ENCODE data around the gene WWOX. TPM values are rescaled to one million over a fixed set of nuclear protein-coding genes. Genes with fewer than 3 reads are reported as not detected.

Gene WWOX
- total and polyA plus RNA-seq, 2 of the 4 experiments (the other 2 are of a cell fraction): 2.7 to 5.4 TPM

- H3K4me2 ChIP-seq (ENCODE audit: low read depth, low read length): no peak overlapping the region
- ChIA-PET POLR2A (ENCODE audit: unreplicated experiment) (no interaction called here), CTCF (no interaction called here)
- no peak overlapping the region for H3K4me3 ChIP-seq (ENCODE audit: insufficient read depth, low read depth, low read length)
- H3K36me3 ChIP-seq (ENCODE audit: control insufficient read depth, insufficient read depth, low read length): no peaks in the 10 kb centered on the region
- H3K18ac ChIP-seq (ENCODE audit: low read depth, low read length): no peak overlapping the region
- DNase-seq (no peak), ATAC-seq (ENCODE audit: low read depth) (no peak)
- no peak overlapping the region for H2BK5ac ChIP-seq (ENCODE audit: low read depth, low read length, poor library complexity, severe bottlenecking)
- H2BK15ac ChIP-seq (ENCODE audit: low read depth, low read length): no peak overlapping the region
- no peaks in the 10 kb centered on the region for H3K79me1 ChIP-seq (ENCODE audit: low read depth in 1 of 2, low read length in 2 of 2)
- no peak overlapping the region for H2AK5ac ChIP-seq (ENCODE audit: low read depth, low read length)
- BruUV-seq (replicated peaks): no TSS peak
- no peak overlapping the region for H3K23ac ChIP-seq (ENCODE audit: low read depth, low read length)
- intact Hi-C loops (cut with micrococcal nuclease) (no loop called here), in situ Hi-C loops (cut with MboI; ENCODE audit: low sequenced_read_pairs) (no loop called here), dilution Hi-C loops (cut with HindIII; ENCODE audit: low sequenced_read_pairs, unreplicated experiment) (no loop called here)
- peaks cover 8% of the 10 kb centered on the region for H3K9me3 ChIP-seq (ENCODE audit: control insufficient read depth, insufficient read depth, low read length)
- H4K8ac ChIP-seq (ENCODE audit: low read depth in 2 of 2, low read length in 2 of 2): no peak overlapping the region
- no peak overlapping the region for H3K56ac ChIP-seq (ENCODE audit: extremely low read depth, insufficient read depth, low read length)
- 38% methylated on average over 1 of the region's 1 CpG; no CpG with 5 or more reads in 1 of the 2 experiments for WGBS, 2 experiments (ENCODE audit: extremely low coverage in 2 of 2, insufficient read length in 1 of 2)
- no peak overlapping the region for H2BK120ac ChIP-seq (ENCODE audit: low read depth, low read length)
- no peak overlapping the region for H2BK20ac ChIP-seq (ENCODE audit: low read depth, low read length)
- no peaks in the 10 kb centered on the region for H3K9me1 ChIP-seq (ENCODE audit: insufficient read depth, low read length)
- H3K4me1 ChIP-seq (ENCODE audit: control insufficient read depth, insufficient read depth, low read length): no peaks in the 10 kb centered on the region
- no peak overlapping the region for H2AFZ ChIP-seq (replicated peaks; ENCODE audit: low read length, poor library complexity)
- no peak overlapping the region for H2AK9ac ChIP-seq (replicated peaks; ENCODE audit: low read depth, low read length, poor library complexity)
- no peaks in the 10 kb centered on the region for H3K27me3 ChIP-seq (ENCODE audit: control insufficient read depth, insufficient read depth, low read length)
- H3K4ac ChIP-seq (ENCODE audit: low read depth, low read length): no peak overlapping the region
- no peaks in the 10 kb centered on the region for H4K20me1 ChIP-seq (ENCODE audit: insufficient read depth, low read length)
- no peak overlapping the region for H3K14ac ChIP-seq (replicated peaks; ENCODE audit: low read depth, low read length)
- no peak overlapping the region for H4K91ac ChIP-seq (ENCODE audit: insufficient read depth, low read depth, low read length)
- H3K9ac ChIP-seq (ENCODE audit: low read depth, low read length): no peak overlapping the region
- TF ChIP-seq BHLHE40 (IDR thresholded peaks at IDR 0.05; ENCODE audit: low read depth, low read length) (no peak), RFX5 (IDR thresholded peaks at IDR 0.05; ENCODE audit: low read depth, low read length) (no peak), ELK1 (IDR thresholded peaks at IDR 0.05; ENCODE audit: borderline replicate concordance, low read depth, low read length) (no peak), MXI1 (IDR thresholded peaks at IDR 0.05; ENCODE audit: borderline replicate concordance, low read depth, low read length) (no peak), MAZ (IDR thresholded peaks at IDR 0.05; ENCODE audit: borderline replicate concordance, low read depth, low read length) (no peak), FOS (IDR thresholded peaks at IDR 0.05; ENCODE audit: low read depth, low read length) (no peak), MAFK (IDR thresholded peaks at IDR 0.05; ENCODE audit: low read depth, low read length) (no peak), POLR2A (IDR thresholded peaks at IDR 0.05; ENCODE audit: low read depth, low read length) (no peak), CHD1 (IDR thresholded peaks at IDR 0.05; ENCODE audit: low read depth, low read length) (no peak), USF2 (IDR thresholded peaks at IDR 0.05; ENCODE audit: low read depth, low read length) (no peak), RAD21 (IDR thresholded peaks at IDR 0.05; ENCODE audit: low read length) (no peak), CTCF (conservative IDR thresholded peaks at IDR 0.05; ENCODE audit: low read depth, low read length) (no peak)
- H4K5ac ChIP-seq (ENCODE audit: low read depth, low read length): no peak overlapping the region
- no peak overlapping the region for H3K27ac ChIP-seq (ENCODE audit: insufficient read depth, low read length)
These were observed 252.7 kb downstream of the WWOX start for GRCh38 chr16:78352184-78352583.
